ENCODE measurements around the gene FBXL12. TPM values are rescaled to one million over a fixed set of nuclear protein-coding genes. Genes with fewer than 3 reads are reported as not detected.

Gene FBXL12
- total and polyA plus RNA-seq, 7 donors, result 14.8 to 31.9 (median 22.4) TPM

DNA sequence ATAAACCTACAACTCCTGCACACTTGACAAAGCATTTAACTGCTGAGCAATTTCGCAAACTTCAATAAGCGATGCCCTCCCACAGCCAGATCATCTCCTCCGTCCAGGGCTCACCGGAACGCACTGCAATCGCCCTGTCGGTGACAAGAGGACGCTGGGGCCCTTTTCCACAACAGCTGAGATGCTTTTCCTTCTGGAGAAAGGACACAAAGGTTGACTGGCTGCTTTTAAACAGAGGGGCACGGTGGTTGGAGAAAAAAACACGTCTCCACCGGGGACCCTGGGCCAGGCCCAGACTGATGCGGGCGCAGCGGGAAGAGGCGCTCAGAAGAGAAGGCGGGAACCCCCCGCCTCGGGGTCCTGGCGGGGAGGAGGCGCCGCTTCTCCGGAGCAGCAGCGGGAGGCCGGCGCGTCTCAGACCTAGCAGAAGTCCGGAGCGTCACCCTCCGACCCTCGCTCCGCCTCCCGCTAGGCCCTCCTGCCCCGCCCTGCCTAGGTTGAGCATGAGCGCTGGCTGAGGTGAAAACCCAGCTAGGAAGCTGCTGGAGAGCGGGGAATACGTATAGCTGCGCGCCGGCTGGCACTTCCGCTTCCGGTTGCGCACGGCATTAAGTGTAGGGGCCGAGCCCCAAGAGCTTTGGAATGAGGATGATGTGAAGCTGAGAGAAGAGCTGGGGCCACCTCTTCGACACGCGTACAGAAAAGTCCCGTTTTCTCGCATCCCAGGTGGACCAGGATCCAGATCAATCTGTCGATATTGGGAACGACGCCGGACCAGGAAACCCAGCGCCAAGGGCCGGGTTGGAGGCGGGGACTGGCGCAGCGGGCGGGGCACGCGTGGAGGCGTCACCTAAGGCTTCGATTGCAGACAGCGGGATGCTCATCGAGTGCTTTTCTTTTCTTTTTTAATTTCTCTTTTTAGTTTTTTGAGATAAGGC lies 50.4 kb downstream of the FBXL12 start, which contains the start of gene ZNF846:
TSS of gene ZNF846 (minus strand) at position 564 of the 938 bp plus-strand sequence. CDS start 3,788 bp downstream, outside the sequence.
- DNase-seq, result peak; percentile 97
- 0 to 1% methylated on average over 65 of the region's 65 CpGs for WGBS, 2 donors
- Histone ChIP-seq H3K4me3 (peak within 1 kb of the TSS; percentile 52 to 86 (median 75)), H3K27ac (peak within 1 kb of the TSS; percentile 92 to 98 (median 94)), H3K27me3 (no peaks in the 10 kb centered on the region), H3K9me3 (no peaks in the 10 kb centered on the region), H3K4me1 (peaks cover 0 to 19% (median 17%) of the 10 kb centered on the region in 4 donors), H3K36me3 (peaks cover 0 to 30% (median 4%) of the 10 kb centered on the region in 4 donors)
- intact Hi-C loops (cut with DNase I), result loop anchor here (1.0 to 5.0 kb wide), 3 partner anchors 17 to 146 kb away; partner anchors contain the start of gene ZNF561
- TF ChIP-seq POLR2A (IDR thresholded peaks at IDR 0.05), result peak; percentile 54 to 70
- TF ChIP-seq EP300 (IDR thresholded peaks at IDR 0.05), result peak in 1 of 4 donors; percentile 6
- peak; percentile 84 to 90 (median 88) for TF ChIP-seq POLR2AphosphoS5 (IDR thresholded peaks at IDR 0.05)
- TF ChIP-seq, protein P1, sequence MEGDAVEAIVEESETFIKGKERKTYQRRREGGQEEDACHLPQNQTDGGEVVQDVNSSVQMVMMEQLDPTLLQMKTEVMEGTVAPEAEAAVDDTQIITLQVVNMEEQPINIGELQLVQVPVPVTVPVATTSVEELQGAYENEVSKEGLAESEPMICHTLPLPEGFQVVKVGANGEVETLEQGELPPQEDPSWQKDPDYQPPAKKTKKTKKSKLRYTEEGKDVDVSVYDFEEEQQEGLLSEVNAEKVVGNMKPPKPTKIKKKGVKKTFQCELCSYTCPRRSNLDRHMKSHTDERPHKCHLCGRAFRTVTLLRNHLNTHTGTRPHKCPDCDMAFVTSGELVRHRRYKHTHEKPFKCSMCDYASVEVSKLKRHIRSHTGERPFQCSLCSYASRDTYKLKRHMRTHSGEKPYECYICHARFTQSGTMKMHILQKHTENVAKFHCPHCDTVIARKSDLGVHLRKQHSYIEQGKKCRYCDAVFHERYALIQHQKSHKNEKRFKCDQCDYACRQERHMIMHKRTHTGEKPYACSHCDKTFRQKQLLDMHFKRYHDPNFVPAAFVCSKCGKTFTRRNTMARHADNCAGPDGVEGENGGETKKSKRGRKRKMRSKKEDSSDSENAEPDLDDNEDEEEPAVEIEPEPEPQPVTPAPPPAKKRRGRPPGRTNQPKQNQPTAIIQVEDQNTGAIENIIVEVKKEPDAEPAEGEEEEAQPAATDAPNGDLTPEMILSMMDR (IDR thresholded peaks at IDR 0.05), result no peak

Small RNA genes within 50 kb of the gene (small RNA-seq; reads per million reads assigned to genes)
- gene RF00156, result 0 reads per million in 3 donors

Other genes with a start within 250 kb of the FBXL12 start
- gene ZNF121, start 234.6 kb downstream of the FBXL12 start, total RNA-seq, result 10 to 100 TPM; 18.3 to 28.6 (median 23.7) TPM
- 1 to 10 TPM; 1.2 to 8.0 (median 1.4) TPM for gene ZNF121, start 234.6 kb downstream of the FBXL12 start, polyA plus RNA-seq
- 10 to 100 TPM; 30.3 to 41.3 (median 31.5) TPM for gene ZNF561, start 197.8 kb downstream of the FBXL12 start, total RNA-seq
- 10 to 100 TPM; 14.1 to 27.1 (median 24.0) TPM for gene ZNF561, start 197.8 kb downstream of the FBXL12 start, polyA plus RNA-seq
- 10 to 100 TPM; 21.3 to 45.4 (median 32.4) TPM for gene ZNF562, start 144.0 kb downstream of the FBXL12 start, total RNA-seq
- 10 to 100 TPM; 13.2 to 14.2 (median 13.6) TPM for gene ZNF562, start 144.0 kb downstream of the FBXL12 start, polyA plus RNA-seq
- gene ZNF846, start 50.3 kb downstream of the FBXL12 start, total RNA-seq, result 10 to 100 TPM; 15.8 to 48.7 (median 23.7) TPM
- 1 to 10 TPM; 3.6 to 6.7 (median 4.6) TPM for gene ZNF846, start 50.3 kb downstream of the FBXL12 start, polyA plus RNA-seq
- 100 to 1,000 TPM; 518 to 900 (median 674) TPM for gene UBL5, start 8.8 kb upstream of the FBXL12 start, total RNA-seq
- gene UBL5, start 8.8 kb upstream of the FBXL12 start, polyA plus RNA-seq, result 1,000 to 10,000 TPM in 2 of 3 donors, 100 to 1,000 TPM in 1; 532 to 1,128 (median 1,056) TPM
- 100 to 1,000 TPM in 3 of 4 donors, 10 to 100 TPM in 1; 77.5 to 149 (median 142) TPM for gene PIN1, start 16.2 kb upstream of the FBXL12 start, total RNA-seq
- gene PIN1, start 16.2 kb upstream of the FBXL12 start, polyA plus RNA-seq, result 100 to 1,000 TPM in 2 of 3 donors, 10 to 100 TPM in 1; 87.4 to 122 (median 117) TPM
- gene OLFM2, start 117.4 kb upstream of the FBXL12 start, total RNA-seq, result 10 to 100 TPM in 2 of 4 donors, 1 to 10 TPM in 2; 3.3 to 19.4 (median 10.4) TPM
- 1 to 10 TPM in 1 of 3 donors, under 1 TPM in 1, not detected in 1; 0.60 to 4.3 TPM for gene OLFM2, start 117.4 kb upstream of the FBXL12 start, polyA plus RNA-seq
- gene COL5A3, start 191.4 kb upstream of the FBXL12 start, total RNA-seq, result 10 to 100 TPM in 1 of 4 donors, 1 to 10 TPM in 3; 6.1 to 19.9 (median 8.5) TPM
- gene COL5A3, start 191.4 kb upstream of the FBXL12 start, polyA plus RNA-seq, result 1 to 10 TPM in 2 of 3 donors, under 1 TPM in 1; 0.46 to 8.0 (median 3.0) TPM
- not detected for gene RDH8, start 194.4 kb upstream of the FBXL12 start, total RNA-seq
- gene RDH8, start 194.4 kb upstream of the FBXL12 start, polyA plus RNA-seq, result not detected

All from sigmoid colon (tissue), 7 donors.